HG02943 (cell line): ENCODE data around the gene RAPGEF1.
"Not testable (repeated sequence)": the region's sequence is repeated elsewhere in the genome, so short reads cannot be mapped to it uniquely, and the experiment has no call there.

Experiments
- ATAC-seq: cut with Tn5 transposase; IDR thresholded peaks from one replicate; pipeline ENCODE4 v1.9.1; 2021; ENCODE audit warnings: mild to moderate bottlenecking, low read depth, moderate library complexity; ENCODE audit not compliant: unreplicated experiment

Gene RAPGEF1

DNA sequence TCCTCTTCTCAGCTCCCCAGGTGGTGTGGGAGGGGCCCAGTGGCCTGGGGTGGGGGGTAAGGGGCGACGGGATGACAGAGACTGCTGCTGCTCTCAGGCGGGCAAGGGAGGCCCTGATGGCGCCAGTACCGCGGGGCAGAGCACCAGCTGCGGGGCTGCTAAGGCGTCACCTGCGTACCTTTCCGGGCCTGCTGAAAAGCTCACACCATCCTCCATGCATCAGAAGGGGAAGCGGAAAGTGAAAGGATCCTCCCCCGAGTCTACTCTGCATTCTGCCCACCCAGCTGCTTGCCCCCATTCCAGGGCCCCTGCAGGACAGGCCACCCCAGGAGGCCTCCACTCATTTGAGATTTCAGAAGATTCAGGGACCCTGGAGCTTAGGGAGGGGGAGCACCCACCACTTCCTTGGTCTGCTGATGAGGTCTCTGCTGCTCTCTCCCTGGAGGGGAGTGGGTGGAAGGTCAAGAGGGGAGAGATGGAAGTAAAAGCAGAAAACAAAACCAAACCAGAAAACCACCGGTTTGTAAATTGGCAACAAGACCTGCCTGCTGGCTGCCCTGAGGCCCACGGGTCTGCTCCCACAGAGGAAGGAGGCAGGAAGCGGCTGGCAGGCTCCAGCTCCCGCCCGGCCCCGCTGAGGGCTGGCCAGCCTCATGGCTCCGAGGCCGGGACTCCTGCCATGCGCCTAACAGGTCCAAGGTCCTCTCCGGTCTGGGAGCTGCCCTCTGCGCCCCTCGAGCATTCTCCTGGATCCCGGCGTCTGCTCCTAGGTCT is 161.0 kb downstream of the RAPGEF1 start:
- ATAC-seq: peak; percentile 59

DNA sequence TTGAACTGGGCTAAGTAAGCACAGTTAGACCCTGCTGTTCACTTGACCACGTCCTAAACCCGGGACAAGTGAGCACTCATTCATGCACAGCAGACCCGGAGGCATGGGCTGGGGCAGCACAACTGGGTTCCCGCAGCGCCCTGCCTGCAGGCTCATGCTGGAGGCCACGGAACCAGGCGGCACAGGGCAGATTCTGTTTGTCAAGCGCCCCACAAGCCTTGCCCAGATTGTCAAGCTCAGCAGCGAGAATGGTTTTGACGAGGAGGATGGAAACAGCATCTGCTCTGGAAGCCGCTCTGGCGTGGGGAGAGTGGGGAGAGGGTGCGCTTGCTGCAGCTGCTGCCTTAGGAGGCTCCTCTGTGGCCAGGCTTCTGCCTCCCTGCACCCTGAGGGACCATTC is 161.9 kb downstream of the RAPGEF1 start:
- no peak for ATAC-seq

DNA sequence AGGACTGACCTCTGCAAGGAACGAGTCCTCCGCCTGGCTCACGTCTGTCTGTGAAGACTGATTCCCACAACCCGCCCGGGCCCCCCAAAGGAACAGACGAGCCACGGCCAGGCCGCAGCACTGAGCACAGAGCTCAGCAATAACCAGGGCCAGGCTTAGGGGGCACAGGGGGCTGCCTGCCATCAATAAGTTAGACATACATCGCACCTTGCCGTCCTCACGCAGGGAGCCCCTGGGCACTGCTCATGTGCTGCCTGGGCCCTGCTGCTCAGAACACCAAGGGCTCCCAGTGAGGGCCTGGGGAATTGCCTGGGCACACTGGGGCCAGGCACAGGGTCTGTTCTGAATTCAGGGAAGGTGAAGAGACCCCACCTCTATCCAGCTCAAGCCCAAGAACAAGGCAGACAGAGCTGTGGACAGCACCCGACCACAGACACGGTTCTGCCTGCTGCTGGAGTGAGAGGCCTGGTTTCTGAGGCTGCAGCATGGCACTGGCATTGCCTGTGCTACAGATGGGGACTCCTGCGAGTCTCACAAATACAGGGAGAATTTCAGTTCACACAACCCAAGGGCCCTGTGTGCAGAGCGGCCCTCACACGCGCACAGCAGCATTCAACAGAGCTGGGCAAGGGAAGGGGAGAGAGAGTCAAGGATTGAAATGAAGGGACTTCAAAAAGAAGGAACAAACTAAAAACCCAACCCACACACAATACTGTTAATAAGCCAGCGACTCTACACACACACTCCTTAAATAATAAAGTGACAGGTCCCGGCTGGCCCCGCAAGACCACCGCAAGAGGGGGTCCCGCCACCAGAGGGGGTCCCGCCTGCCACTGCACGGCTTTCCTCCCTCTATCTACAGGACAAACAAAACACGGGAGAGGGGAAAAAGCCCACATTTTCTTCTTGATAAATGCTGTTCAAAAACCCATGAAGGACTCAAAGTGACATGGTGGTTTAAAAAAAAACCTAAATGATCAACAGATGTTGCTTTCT is 162.6 kb downstream of the RAPGEF1 start:
- no peak for ATAC-seq

DNA sequence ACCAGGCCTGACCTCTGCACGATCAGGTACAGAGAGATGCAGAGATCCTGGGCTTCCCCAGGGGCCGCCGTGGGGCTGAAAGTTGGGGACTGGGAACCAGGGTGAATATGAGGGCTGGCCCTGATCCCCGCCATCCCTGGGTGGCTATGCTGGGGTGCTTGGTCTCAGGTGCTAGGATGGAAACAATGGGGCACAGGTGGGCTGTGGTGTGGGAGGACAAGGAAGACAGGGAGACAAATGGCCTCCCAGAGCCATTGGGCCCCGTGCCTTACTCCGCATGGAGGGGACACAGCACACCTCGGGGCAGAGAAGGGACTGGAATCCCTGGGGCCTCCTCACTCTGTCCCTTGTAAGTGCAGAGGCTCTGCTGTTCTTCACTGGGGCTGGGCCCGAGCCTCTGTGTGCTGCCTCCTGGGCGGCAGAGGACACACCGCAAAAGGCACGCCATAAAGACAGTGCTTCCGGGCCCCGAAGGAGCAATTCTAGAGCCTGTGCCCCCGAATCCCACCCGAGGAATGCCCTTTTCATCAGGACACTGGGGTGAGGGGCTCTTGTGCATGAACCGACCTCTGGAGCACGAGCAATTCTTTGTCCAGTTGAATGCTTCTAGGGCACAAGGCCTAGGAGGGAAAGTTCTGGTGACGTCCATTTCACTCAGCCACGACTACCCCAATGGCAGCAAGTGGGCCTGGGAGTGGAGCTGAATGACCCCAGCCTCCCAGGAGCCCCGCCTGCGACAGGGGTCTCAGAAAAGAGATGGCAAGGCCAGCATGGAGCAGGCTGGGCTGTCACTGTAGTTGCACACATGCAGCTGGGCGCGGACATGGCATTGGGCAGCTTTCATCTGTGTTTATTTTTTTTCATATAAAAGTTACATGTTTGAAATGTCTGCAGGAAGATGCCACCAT is 163.7 kb downstream of the RAPGEF1 start:
- ATAC-seq: no peak

DNA sequence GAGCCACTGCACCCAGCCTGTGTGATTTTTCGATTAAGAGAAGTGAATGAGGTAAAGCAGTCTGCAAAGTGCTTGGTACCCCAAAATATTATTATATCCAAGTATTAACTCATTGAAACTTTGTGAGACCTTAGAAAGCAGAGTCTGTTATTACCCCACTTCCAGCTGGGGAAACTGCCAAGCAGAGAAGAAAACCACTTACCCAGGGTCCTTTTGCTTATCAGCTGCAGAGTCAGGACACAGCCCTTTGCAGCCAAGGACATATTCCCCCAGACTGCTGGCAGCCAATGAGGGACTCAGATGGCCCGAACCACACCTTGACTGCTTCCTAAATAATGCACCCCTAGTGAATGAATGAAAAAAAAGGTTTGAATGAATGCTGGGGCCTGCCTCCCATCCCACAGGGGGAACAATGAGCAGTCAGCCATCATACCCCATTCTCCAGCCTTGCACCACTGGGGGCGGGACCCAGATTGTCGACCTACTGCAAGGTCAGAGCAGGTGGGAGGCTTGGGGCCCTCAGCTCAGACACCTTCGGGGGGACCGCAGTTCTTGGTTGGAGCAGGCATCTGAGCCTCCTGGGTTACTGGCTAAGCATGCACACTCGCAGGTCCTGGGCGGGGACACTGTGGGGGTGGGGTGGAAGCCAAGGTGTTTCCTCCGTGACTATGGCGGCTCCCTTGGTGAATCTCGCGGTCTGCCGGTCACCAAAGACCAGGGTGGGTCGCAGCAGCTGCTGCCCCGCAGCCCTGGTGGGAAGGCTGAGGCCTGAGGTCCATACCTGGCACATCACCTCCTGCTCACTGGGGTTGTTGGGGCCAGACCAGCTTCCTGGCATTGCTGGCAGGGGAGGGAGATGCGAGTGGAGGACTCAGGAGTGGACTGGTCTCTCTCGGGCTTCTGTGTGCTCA is 164.9 kb downstream of the RAPGEF1 start:
- no peak for ATAC-seq

DNA sequence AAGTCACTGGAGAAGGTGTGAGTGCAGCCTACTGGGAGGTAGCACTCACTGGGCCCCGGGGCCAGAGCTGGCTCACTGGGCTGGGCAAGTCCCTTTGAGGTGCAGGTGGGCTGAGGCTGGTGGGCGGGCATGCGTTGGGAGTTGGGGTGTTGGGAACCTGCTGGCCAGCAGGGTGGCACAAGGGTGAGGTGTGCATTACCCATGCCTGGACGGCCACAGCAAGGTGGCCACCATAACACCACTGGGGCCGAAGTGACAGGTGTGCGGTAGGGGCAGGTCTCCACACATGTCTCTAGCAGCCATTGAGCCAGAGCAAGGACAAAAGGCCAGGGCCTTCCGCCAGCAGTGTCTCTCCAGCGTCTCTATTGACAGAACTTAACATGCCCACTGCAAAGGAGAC is 172.0 kb downstream of the RAPGEF1 start:
- ATAC-seq: no peak

DNA sequence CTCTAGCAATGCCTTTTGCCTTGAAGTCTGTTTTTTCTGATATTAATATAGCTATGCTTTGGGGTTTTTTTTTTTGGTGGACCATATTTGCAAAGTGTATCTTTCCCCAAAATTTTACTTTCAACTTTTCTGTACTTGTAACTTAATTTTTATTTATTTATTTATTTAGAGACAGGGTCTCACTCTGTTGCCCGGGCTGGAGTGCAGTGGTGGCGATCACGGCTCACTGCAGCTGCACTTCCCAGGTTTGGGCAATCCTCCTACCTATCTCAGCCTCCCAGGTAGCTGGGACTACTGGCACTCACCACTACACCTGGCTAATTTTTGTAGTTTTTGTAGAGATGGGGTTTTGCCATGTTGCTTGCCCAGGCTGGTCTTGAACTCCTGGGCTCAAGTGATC is 173.7 kb downstream of the RAPGEF1 start:
- ATAC-seq: no peak

DNA sequence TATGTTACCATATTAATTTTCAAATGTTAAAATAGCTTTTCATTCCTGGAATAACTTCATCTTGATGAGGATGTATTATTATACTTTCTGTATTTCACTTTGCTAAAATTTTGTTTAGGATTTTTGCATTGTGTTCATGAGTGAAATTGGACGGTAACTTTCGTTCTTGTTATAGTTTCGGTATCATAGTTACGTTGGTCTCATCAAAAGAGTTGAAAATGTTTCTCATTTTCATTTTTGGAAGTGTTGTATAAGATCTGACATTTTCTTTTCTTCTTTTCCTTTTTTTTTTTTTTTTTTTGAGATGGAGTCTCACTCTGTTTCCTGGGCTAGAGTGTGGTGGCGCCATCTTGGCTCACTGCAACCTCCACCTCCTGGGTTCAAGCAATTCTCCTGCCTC is 174.5 kb downstream of the RAPGEF1 start:
- no peak for ATAC-seq

DNA sequence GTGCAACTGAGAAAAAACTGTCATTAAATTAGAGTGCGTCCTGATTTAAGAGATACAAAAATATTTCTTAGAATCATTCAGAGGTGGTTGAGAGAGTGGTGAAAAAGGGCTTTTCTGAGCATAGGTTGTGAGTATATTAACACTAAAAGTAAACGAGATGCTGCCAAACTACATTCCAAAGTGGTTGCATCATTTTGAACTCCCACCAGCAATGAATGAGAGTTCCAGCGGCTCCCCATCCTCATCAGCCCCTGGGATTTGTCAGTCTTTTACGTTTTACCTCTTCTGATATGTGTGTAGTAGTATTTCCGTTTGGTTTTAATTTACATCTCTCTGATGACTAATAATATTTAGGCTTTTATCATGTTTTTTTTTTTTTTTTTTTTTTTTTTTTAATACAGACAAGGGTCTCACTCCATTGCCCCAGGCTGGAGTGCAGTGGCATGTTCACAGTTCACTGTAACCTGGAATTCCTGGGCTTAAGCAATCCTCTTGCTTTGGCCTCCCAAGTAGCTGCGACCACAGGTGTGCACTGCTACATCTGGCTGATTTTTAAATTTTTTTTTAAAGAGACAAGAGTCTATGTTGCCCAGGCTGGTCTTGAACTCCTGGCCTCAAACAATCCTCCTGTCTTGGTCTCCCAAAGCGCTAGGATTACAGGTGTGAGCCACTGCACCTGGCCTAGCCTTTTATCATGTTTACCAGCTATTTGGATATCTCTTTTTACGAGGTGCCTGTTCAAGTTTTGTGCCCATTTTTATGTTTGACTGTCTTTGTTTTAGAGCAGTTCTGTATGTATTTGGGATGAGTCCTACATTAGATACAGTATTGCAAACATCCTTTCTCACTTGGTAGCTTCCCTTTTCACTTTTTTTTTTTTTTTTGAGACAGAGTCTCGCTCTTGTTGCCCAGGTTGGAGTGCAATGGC is 177.6 kb downstream of the RAPGEF1 start:
- no peak for ATAC-seq

DNA sequence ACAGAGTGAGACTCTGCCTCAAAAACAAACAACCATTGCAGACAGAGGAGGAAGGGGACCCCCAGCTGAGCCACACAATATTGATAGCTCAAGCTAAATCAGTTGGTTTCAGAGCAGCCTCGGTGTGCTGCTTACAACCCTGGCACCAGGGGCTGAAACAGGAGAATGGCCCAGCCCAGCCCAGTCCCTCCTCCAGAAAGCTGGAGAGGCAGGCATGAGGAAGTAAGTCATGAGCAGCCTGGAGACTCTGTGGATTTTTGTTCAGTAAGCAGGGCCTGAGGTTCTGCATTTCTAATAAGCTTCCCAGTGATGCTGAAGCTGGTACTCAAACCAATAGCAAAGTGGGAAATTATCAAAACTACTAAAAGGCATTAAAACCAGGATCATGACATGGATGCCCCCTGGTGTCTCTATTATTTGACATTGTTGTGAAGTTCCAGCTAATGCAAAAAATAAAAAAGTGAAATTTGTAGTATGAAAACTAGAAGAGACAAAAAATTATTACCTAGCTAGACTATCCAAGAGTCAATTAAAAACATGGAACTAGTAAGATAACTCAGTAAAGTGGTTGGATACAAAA is 180.4 kb downstream of the RAPGEF1 start:
- ATAC-seq: no peak

DNA sequence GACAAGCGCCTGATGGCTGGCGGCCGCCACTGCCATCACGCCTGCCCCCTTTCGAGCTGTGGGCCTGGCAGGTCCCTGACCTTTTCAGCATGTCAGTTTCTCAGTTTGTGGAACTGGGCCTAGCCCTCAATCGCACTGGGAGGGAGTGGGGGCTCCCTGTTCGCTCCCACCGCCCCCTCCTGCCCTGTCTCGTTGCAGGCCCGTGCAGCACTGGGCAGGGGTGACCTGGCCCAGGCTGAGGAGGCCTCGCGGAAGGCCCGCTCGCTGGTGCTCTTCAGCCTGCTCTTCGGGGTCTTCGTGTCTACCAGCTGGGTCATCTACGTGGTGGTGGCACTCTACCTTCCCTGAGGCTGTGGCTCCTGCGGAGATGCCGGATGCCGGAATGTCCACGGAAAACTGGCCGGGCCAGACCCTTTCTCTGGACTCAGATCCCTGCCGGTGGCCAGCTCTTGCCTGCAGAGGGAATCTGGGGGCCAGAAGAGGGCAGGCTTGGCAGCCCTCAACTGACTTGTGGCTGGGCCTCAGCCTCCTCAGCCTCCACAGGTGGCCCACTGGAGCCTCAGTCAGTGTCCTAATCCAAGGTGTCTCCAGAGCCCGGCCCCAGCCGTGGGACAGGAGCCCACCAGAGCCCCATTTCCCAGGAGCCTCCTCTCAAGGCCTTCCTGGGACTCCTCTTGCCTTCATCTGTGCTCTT is 181.9 kb downstream of the RAPGEF1 start:
- no peak for ATAC-seq

DNA sequence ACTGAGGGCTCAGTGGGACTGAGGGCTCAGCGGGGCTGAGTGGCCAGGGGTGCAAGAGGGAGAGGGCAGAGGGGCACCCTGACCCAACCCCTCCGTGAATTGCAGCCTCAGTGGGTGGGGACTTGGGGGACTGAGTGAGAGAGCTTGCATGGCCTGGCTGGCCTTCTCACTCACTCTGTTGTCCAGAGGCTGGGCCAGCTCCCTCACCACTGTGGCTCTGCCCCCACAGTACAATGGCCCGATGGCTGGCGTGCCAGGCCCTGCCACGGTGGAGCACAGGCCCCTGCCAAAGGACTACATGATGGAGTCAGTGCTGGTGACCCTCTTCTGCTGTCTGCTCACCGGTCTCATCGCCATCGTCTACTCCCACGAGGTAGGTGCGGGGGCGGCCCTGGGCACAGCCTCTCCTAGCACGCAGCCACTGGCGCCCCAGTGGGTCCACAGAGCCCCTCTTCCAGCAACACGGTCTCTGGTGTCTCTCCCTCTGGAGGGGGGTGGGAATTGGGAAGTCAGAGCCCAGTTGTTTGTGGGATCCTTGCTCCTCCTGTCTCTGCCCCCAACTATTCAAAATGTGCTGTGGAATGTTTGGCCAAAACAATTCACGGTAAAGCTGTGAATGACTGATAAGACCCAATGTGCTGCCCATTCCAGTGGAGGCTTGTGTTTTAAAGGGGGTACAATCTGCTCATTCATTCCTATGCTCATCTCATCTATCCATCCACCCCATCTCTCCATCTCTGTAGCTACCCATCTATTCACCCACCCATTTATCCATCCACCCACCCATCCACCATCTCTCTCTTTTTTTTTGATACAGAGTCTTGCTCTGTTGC is 183.8 kb downstream of the RAPGEF1 start:
- no peak for ATAC-seq

DNA sequence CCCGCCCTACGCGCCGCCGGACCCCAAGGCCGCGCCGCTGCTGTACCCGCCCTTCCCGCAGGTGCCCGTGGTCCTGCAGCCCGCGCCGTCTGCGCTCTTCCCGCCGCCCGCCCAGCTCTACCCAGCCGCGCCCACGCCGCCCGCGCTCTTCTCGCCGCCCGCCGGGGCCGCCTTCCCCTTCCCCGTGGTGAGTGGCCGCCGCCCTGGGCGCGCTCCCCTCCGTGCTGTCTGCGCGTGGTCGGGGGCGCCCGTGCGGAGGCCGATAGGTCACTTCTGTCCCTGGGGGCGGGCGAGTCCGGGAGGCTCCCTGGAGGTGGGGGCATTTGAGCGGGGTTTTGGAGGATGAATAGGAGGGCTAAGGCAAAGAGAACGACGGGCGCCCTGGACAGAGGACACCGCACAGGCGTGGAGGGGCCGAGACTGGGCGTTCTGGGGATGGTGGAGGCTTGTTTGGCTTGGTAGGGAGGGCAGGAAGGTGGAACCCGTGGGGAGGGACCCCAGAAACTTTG is 185.0 kb downstream of the RAPGEF1 start:
- ATAC-seq: no peak

DNA sequence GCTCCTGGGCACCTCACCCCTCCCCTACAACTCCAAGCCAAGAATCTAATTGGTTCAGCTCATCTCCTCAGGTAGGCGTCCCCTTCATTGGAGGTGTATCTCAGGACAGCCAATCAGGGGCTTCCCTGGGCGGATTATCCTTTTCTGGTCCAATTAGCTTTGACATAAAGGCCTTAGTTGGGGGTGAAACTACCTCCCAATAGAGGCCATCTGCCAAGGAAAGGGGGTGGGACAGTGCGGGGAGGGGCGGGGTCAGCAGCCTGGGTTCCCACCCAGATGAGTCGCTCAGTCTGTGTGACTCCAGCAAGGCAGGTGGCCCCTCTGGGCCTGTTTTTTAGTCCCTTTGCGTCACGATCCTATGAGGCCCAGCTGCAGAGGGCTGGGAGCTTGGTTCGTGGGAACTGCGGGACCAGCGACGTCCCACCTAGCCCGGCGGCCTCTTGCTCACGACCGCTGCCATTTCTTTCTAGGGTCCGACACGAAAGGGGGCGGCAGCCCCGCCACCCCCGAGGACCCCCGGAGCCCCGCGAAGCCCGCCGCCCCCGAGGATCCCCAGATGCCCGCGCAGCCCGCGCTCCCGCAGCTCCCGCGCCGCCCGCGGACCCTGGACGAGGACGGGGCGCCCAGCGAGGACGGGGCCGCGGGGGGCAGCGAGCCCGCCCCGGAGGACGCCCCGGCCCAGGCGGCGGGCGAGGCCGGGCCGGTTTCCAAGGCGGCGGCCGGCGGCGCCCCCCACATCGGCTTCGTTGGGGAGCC is 185.6 kb downstream of the RAPGEF1 start:
- ATAC-seq: no peak

DNA sequence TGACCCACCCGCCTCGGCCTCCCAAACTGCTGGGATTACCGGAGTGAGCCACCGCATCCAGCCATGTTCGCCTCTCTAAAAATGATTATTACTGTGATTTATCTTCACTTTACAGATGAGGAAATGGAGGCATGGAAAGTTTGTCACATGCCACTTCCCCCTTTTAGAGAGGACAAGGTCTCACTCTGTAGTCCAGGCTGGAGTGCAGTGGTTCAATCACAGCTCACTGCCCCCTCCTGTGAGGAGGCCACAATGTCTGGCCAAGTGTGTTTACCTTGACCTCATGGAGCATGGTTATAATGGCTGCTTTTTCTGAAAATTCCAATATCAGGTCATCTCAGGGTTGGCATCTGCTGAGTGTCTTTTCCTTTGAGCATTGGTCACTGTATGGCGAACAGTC is 187.8 kb downstream of the RAPGEF1 start:
- no peak for ATAC-seq

DNA sequence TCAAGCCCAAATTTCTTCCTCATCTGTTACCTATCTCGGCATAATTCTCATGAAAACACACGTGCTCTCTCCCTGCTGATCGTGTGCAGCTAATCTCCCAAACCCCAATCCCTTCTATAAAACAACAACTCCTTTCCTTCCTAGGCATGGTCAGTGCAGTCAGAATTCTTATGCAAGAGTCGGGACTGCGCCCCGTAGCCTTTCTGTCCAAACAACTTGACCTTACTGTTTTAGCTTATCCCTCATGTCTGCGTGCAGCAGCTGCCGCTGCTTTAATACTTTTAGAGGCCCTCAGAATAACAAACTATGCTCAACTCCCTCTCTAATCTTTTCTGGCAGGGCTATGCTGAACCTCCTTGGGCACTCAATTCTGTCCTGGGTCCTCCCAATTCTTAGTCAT is 189.4 kb downstream of the RAPGEF1 start:
- not testable (repeated sequence) for ATAC-seq
